Measurements from ENCODE around the gene TFB2M.

TFB2M gene

DNA sequence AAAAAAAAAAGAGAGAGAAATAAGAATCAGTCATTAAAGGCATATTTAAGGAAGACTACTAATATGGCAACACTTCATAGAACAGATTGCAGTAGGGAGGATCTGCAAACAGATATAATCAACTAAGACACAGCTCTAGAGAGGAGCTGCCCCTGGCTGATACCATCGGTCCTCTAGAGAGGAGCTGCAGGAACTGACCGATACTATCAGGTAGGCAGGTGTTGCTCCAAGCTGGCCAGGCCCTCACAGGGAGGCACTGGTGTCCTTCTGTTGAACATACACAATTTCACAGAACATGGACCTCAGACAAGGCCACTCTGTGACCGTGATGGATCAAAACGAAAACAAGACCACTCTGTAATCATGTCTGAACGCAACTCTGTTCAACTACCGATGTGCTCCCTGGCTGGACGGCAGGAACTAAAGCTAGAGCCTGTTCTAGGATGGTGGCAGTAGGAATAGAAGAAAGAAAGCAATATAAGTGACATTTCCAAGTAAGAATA lies 74.5 kb downstream of the TFB2M start:
- H3K4me3 ChIP-seq: no peak overlapping the region
- no peak overlapping the region for H3K27ac ChIP-seq
